ENCODE results near the gene ARHGAP9. TPM values are rescaled to one million over a fixed set of nuclear protein-coding genes. Genes with fewer than 3 reads are reported as not detected.

The ARHGAP9 gene
- total RNA-seq, 1 experiment from 2014 or later = 0.92 TPM

Small RNA genes within 50 kb of the gene (microRNA-seq; reads per million reads assigned to microRNA genes)
- 1.6 reads per million for gene MIR616 (ENCODE audit: unreplicated experiment)
- gene MIR6758 (ENCODE audit: unreplicated experiment) = 0.95 reads per million

Other genes with a start within 250 kb of the ARHGAP9 start
- 0.87 TPM for gene STAC3, start 228.7 kb downstream of the ARHGAP9 start, total RNA-seq (2021; ENCODE audit: unreplicated experiment)
- 56.5 TPM for gene R3HDM2, start 48.8 kb downstream of the ARHGAP9 start, total RNA-seq (2021; ENCODE audit: unreplicated experiment)
- not detected for gene INHBC, start 45.1 kb downstream of the ARHGAP9 start, total RNA-seq (2021; ENCODE audit: unreplicated experiment)
- gene INHBE, start 24.6 kb downstream of the ARHGAP9 start, total RNA-seq (2021; ENCODE audit: unreplicated experiment) = 0.59 TPM
- 6.5 TPM for gene GLI1, start 20.1 kb downstream of the ARHGAP9 start, total RNA-seq (2021; ENCODE audit: unreplicated experiment)
- gene MARS1, start 8.2 kb upstream of the ARHGAP9 start, total RNA-seq (2021; ENCODE audit: unreplicated experiment) = 291 TPM
- 47.2 TPM for gene DDIT3, start 40.6 kb upstream of the ARHGAP9 start, total RNA-seq (2021; ENCODE audit: unreplicated experiment)
- gene MBD6, start 43.0 kb upstream of the ARHGAP9 start, total RNA-seq (2021; ENCODE audit: unreplicated experiment) = 115 TPM
- gene DCTN2, start 67.3 kb upstream of the ARHGAP9 start, total RNA-seq (2021; ENCODE audit: unreplicated experiment) = 97.6 TPM
- gene KIF5A, start 70.2 kb upstream of the ARHGAP9 start, total RNA-seq (2021; ENCODE audit: unreplicated experiment) = 3.0 TPM
- 62.6 TPM for gene PIP4K2C, start 111.3 kb upstream of the ARHGAP9 start, total RNA-seq (2021; ENCODE audit: unreplicated experiment)
- 37.8 TPM for gene DTX3, start 125.0 kb upstream of the ARHGAP9 start, total RNA-seq (2021; ENCODE audit: unreplicated experiment)
- gene ARHGEF25, start 131.6 kb upstream of the ARHGAP9 start, total RNA-seq (2021; ENCODE audit: unreplicated experiment) = 10.5 TPM
- gene B4GALNT1, start 153.3 kb upstream of the ARHGAP9 start, total RNA-seq (2021; ENCODE audit: unreplicated experiment) = 48.6 TPM
- 186 TPM for gene OS9, start 214.3 kb upstream of the ARHGAP9 start, total RNA-seq (2021; ENCODE audit: unreplicated experiment)